HL-60 (cell line): Measurements from ENCODE around the gene SLC28A1.

Source experiments
- DNase-seq, 2 experiments: peaks; one replicate each; pipeline ENCODE4 v3.0.0-alpha.2; 2010 to 2020; ENCODE audit warnings: low read depth in 1 of 2, low spot score in 1 of 2
- H3K27ac ChIP-seq: fragments of 250-450 bp; sonication (Bioruptor Pico); replicated peaks from 2 replicates; pipeline ENCODE4 v1.5.1; 2020; ENCODE audit warnings: mild to moderate bottlenecking, moderate library complexity
- H3K27me3 ChIP-seq: fragments of 250-450 bp; sonication (Bioruptor Pico); 2 replicates; pipeline ENCODE4 v1.5.1; 2021; ENCODE audit warnings: mild to moderate bottlenecking, moderate library complexity; ENCODE audit not compliant: insufficient read depth, poor library complexity, severe bottlenecking
- H3K4me3 ChIP-seq: replicated peaks from 2 replicates; pipeline ENCODE4 v1.5.1; 2011; ENCODE audit warnings: mild to moderate bottlenecking, control low read depth, low read length; ENCODE audit not compliant: insufficient read depth
- GABPA ChIP-seq: IDR thresholded peaks from 2 replicates; pipeline ENCODE4 v1.6.1; 2012; ENCODE audit warnings: low read depth
- POLR2AphosphoS5 ChIP-seq: IDR thresholded peaks from 2 replicates; pipeline ENCODE4 v1.6.1; 2012; ENCODE audit warnings: low read depth
- SPI1 ChIP-seq: IDR thresholded peaks from 2 replicates; pipeline ENCODE4 v1.6.1; 2012; ENCODE audit warnings: low read depth, mild to moderate bottlenecking, borderline replicate concordance
- TF ChIP-seq, protein P1 (sequence below): IDR thresholded peaks from one replicate; pipeline ENCODE4 v1.5.1; 2011; ENCODE audit warnings: low read length, control low read depth, inconsistent platforms; ENCODE audit not compliant: insufficient read depth
- TF ChIP-seq, protein P2 (sequence below): IDR thresholded peaks from 2 replicates; pipeline ENCODE4 v1.6.1; 2012; ENCODE audit warnings: low read depth; ENCODE audit not compliant: insufficient replicate concordance

SLC28A1 gene

DNA sequence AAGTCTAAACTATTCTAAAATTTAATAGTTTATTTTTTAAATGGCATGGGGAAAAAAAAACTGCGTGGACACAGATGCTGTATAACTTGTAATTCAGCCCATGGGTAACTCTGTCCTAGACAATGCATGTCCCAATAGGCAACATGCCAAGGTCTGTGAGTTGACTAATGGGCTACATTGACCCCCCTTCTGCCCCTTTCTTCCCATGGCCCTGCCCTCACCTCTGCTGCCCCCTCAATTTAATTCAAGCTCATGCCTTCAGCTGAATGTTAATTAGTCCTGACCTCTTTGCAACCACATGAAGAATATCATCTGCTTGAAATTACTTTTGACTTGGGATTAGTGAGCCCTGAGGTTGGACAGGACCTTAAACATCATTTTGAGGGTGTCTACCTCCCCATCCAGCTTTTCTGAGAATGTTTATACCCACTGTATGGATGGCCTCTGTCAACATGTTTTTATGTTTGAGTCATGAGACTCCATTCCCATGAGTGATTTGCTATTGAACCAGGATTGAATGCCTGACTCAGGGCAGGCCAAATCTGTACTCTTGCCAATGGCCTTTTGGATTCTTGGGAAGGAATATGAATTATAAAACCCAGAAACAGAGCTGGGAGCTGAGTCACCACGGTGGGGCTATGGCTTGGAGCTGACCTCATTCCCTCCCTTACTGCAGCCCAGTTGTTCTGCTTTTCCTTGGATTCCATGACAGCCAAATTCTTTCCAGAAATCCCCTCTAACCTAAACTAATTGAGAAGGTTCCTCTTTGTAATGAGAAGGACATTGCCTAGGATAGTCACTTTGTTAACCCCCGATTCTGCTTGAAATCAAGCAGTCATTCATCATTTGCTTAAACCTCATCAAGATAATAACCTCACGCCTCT, 63.7 kb downstream of the SLC28A1 start:
- no peaks in the 10 kb centered on the region for H3K27me3 ChIP-seq
- H3K27ac ChIP-seq = no peak overlapping the region
- DNase-seq = no peak
- TF ChIP-seq SPI1 (no peak), GABPA (no peak), POLR2AphosphoS5 (no peak)
- TF ChIP-seq, protein P1, sequence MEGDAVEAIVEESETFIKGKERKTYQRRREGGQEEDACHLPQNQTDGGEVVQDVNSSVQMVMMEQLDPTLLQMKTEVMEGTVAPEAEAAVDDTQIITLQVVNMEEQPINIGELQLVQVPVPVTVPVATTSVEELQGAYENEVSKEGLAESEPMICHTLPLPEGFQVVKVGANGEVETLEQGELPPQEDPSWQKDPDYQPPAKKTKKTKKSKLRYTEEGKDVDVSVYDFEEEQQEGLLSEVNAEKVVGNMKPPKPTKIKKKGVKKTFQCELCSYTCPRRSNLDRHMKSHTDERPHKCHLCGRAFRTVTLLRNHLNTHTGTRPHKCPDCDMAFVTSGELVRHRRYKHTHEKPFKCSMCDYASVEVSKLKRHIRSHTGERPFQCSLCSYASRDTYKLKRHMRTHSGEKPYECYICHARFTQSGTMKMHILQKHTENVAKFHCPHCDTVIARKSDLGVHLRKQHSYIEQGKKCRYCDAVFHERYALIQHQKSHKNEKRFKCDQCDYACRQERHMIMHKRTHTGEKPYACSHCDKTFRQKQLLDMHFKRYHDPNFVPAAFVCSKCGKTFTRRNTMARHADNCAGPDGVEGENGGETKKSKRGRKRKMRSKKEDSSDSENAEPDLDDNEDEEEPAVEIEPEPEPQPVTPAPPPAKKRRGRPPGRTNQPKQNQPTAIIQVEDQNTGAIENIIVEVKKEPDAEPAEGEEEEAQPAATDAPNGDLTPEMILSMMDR = no peak
- TF ChIP-seq, protein P2, sequence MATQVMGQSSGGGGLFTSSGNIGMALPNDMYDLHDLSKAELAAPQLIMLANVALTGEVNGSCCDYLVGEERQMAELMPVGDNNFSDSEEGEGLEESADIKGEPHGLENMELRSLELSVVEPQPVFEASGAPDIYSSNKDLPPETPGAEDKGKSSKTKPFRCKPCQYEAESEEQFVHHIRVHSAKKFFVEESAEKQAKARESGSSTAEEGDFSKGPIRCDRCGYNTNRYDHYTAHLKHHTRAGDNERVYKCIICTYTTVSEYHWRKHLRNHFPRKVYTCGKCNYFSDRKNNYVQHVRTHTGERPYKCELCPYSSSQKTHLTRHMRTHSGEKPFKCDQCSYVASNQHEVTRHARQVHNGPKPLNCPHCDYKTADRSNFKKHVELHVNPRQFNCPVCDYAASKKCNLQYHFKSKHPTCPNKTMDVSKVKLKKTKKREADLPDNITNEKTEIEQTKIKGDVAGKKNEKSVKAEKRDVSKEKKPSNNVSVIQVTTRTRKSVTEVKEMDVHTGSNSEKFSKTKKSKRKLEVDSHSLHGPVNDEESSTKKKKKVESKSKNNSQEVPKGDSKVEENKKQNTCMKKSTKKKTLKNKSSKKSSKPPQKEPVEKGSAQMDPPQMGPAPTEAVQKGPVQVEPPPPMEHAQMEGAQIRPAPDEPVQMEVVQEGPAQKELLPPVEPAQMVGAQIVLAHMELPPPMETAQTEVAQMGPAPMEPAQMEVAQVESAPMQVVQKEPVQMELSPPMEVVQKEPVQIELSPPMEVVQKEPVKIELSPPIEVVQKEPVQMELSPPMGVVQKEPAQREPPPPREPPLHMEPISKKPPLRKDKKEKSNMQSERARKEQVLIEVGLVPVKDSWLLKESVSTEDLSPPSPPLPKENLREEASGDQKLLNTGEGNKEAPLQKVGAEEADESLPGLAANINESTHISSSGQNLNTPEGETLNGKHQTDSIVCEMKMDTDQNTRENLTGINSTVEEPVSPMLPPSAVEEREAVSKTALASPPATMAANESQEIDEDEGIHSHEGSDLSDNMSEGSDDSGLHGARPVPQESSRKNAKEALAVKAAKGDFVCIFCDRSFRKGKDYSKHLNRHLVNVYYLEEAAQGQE = no peak
- no peak overlapping the region for H3K4me3 ChIP-seq

DNA sequence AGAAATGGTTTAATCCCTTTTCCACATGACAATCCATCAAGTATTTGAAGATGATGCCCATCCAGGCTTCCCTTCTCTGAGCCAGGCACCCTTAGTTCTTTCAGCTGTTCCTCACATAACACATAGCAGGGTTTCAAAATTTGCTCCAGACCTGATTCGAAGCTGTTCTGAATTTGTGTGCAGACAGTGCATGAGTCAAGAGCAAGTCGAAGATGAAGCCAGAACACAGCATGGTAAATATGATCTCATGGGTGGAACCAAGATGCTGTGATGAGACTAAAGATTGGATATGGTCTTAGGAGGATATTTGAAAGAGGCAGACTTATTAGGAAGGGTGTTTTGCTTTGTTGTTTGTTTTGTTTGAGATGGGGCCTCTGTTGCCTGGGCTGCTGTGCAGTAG, 64.6 kb downstream of the SLC28A1 start:
- no peaks in the 10 kb centered on the region for H3K27me3 ChIP-seq
- H3K4me3 ChIP-seq = no peak overlapping the region
- DNase-seq = no peak
- H3K27ac ChIP-seq = no peak overlapping the region
- no peak for TF ChIP-seq GABPA
- TF ChIP-seq POLR2AphosphoS5 = no peak
- TF ChIP-seq, protein P2 = no peak
- no peak for TF ChIP-seq SPI1
- TF ChIP-seq, protein P1 = no peak

DNA sequence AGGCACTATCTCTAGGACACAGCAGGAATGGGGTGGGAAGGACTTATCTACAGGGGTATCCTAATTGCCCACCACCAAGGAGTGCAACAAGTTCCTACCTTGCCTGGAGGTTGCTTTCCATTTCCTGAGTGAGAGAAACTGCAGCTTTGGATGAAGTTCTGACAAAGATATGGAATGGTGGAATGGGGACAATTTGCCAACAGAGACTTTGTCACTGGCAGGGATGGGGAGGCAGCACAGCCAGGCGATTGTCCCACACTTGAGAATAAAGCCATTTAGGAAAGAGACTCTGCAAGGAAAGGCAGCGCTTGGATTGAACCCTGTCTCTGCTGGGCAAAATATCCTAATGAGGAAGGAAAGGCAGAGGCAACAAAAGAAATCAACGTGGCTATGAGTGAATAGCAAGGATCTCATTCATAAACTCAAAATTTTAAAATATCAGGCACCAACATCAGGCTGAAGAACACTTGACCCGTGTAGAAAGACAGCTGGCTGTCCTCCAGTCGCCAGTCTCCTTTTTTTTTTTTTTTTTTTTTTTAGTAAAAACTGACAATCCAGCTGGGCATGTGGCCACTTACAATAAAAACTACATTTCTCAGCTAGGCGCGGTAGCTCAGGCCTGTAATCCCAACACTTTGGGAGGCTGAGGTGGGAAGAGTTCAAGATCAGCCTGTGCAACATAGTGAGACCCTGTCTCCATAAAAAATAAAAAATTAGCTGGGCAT, 65.5 kb downstream of the SLC28A1 start:
- TF ChIP-seq POLR2AphosphoS5 = no peak
- TF ChIP-seq, protein P2 = no peak
- TF ChIP-seq, protein P1 = no peak
- no peak for TF ChIP-seq SPI1
- TF ChIP-seq GABPA = no peak

More for the DNA sequence above, 65.5 kb downstream of the SLC28A1 start:
- no peak overlapping the region for H3K4me3 ChIP-seq
- H3K27me3 ChIP-seq = no peaks in the 10 kb centered on the region
- DNase-seq = no peak
- no peak overlapping the region for H3K27ac ChIP-seq
